Measurements from ENCODE around the gene IGIP.

Gene IGIP
- total RNA-seq: 2.4 to 5.2 (median 3.6) reads per million in 4 donors

GRCh38 chr5:140125637-140126036 lies at the start of gene IGIP:
Gene IGIP (plus strand): TSS chr5:140125937. CDS start chr5:140128477, 2,540 bp downstream.
- no peak for DNase-seq

DNA sequence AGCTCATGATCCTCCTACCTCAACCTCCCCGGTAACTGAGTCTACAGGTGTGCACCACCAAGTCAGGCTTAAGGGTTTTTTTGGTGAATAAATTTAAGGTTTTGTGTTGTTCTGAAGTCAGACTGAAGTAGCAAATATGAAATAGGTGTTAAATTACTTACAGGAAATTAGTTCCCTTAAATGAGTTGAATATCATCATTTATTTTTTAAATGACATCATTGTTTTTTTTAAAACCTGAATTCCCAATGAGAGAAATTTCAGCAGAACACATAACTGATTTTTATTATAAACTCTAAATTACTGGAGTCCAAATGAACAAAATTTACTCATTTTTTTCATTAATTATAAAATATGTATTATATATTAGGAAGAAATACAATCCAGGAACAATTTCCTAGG lies 49.6 kb upstream of the IGIP start:
- DNase-seq: no peak

DNA sequence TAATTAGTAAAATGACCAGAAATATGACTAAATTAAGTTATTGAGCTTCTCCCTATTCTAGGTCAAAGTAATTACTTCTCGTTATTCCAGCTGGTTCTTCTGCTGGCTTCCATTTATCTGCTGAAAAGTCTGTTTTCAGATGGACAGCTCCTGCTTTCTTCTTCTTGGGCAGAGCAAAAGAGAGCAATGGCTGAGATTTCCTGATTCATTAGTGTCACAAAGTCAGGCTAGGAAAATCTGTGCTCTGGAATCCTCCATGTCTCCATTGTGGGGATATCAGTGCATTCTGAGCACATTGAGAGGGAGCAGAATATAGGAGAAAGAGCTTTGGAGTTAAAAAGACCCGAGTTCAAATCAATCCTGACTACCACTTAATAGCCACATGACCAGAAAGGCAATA lies 48.9 kb upstream of the IGIP start:
- DNase-seq: no peak

DNA sequence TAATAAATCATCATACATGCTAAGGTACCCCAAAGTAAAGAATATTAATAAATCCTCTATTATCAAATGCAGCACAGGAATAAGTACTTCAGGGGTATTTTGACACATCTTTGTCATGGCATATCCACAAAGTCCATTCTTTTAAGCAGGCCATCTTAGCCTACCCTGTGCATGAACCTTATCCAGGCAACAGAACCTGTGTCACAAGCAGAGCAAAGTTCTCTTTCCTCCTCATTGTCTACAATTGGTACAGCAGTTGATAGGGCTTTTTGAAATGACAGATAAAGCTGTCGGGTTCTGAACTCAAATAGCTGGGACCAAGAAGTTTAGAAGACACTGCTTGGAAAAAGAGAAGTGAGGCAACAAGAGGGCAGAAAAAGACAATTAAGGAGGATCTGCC lies 42.6 kb upstream of the IGIP start:
- DNase-seq: no peak

DNA sequence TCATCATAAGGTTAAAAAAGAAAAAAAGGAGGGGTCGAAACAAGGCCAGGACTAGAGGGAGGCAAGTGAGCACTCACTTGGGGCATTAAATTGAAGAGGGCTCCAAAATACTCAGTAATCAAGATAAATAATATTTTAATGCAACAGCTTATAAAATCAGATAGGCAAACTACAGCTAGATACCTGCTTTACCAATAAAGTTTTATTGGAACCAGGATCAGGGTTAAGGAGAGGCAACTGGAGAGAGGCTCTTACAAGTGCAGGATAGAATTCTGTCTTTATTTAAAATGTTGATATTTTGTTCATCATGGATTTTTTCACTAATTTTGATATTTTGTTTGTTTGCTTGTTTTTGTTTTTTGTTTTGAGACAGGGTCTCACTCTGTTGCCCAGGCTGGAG lies 42.1 kb upstream of the IGIP start:
- no peak for DNase-seq

DNA sequence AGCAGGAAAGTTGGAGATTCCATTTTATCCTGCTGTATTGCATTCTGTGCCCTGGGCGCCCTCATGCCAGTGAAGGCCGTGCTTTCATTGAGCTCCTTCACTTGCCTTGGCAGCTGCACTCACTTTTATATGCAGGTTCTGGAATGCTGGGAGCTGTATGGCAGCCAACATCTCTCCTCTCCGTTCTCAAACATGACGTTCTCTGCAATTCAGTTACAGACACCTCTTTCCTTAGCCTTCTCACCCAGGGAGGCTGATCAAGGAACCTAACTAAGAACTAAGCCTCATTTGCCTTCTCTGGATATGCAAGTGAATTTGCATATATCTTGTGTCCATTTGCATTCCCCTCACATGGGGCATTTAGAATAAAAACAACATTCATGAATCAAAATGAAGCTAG lies 41.2 kb upstream of the IGIP start:
- no peak for DNase-seq

- no peak for DNase-seq
These were observed 35.5 kb upstream of the IGIP start for GRCh38 chr5:140090251-140090650.

DNA sequence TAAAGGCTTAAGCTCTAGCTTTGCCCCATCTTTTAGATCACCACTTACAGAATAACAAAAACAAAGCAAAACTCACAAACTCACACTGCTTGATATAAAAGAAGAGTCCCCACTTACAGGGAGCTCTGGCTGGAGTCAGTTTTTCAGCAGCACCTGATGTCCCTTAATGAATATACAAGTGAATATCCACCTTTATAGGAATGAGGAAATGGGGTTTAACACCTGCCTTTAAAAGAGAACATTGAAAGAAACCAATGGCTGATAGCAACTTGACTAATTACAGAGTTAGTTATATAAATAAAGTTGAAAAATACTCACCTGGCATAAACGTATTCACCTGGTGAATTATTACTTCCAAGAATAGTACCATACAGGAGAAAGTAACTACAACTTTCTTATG lies 32.6 kb upstream of the IGIP start:
- no peak for DNase-seq

- DNase-seq: no peak
These were observed 31.9 kb upstream of the IGIP start for GRCh38 chr5:140093866-140094265.

GRCh38 chr5:140094889-140095288 lies 30.8 kb upstream of the IGIP start:
- no peak for DNase-seq

DNA sequence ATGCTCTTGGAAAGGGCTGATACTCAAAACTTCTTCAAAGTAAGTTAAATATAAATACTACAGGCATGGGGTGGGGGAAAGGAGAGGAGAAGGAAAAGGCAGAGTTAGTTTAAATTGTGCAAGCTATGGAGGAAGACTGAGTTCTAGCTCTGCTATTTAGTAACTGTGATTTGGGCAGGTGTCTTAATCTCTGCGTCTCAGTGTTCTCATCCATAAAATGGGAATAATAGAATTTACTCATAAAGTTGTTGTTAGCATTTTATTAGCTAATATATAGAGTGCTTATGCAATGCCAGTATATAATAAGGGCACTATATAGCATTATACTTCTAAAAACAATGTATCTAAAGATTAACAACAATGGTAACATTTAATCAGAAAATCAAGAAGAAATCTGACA lies 24.6 kb upstream of the IGIP start:
- no peak for DNase-seq

DNA sequence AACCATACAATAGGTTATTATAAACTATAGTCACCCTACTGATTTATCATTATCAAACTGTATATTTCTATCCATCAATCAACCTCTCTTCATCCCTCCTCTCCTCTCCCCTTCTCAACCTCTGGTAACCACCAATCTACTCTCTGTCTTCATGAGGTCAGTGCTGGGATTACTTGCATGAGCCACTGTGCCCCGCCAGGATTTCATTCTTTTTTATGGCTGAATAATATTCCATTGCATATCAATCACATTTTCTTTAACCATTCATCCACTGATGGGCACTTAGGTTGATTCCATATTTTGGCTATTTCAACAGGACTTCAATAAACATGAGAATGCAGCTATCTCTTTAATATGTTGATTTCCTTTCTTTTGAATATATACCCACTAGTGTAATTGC lies 22.6 kb upstream of the IGIP start:
- DNase-seq: no peak

- no peak for DNase-seq
These were observed 21.6 kb upstream of the IGIP start for GRCh38 chr5:140104100-140104499.

DNA sequence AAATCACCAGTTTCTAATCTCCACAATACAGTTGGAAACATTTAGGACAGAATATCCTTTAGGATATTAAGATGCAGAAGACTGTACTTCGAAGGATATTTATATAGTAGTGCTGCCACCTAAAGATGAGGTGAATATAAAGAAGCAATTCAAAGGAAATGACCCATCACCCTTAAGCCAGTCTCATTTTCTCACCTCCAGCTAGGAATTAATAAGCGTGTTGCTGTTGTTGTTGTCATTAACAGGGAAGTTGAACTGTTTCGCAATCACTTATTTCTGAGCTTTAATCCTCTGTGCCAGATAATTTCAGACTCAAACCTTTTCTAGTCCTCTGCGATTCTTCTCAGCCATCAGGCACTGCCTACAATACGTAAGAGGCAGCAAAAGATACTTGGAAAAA lies 19.6 kb upstream of the IGIP start:
- no peak for DNase-seq

GRCh38 chr5:140106805-140107311 lies 18.9 kb upstream of the IGIP start:
- DNase-seq: no peak

DNA sequence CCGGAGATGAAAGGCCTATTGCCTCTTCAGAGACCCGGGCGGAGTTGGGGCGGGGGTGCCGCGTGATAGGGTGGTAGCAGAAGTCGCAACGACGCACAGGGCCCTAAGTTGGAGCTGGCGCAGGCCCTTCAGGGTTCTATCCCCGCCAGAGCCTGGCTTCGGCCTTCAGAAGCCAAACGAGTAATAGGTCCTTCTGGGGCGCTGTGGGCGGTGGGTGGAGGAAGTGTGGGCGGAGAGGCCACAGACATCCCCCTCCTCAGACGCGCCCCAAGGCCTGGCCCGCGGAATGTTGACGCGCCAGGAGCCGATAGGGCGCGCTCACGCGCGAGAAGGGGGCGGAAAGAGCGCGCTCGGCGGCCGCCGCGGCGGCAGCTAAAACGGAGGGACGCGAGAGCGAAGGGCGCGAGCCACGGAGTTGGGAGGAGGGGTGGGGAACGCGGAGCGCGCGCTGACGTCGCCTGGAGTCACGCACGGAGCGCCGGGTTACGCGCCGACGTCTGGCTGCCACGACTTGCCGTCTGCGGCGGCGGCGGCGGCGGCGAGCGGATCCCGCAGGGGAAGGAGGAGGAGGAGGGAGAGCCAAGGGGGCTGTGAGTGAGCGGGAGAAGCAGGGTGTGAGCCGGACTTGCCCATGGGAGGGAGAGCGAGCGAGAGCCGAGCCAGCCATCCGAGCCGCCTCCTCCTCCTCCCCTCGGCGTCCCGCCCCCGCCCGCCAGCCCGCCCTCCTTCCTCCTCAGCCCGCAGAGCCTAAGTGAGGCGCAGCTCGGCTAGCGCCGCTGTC lies 18.2 kb upstream of the IGIP start:
- DNase-seq: peak; percentile 85 to 97 (median 92)

- peak in 1 of 5 donors; percentile 22 for DNase-seq
These were observed 17.4 kb upstream of the IGIP start for GRCh38 chr5:140108093-140109017.

DNA sequence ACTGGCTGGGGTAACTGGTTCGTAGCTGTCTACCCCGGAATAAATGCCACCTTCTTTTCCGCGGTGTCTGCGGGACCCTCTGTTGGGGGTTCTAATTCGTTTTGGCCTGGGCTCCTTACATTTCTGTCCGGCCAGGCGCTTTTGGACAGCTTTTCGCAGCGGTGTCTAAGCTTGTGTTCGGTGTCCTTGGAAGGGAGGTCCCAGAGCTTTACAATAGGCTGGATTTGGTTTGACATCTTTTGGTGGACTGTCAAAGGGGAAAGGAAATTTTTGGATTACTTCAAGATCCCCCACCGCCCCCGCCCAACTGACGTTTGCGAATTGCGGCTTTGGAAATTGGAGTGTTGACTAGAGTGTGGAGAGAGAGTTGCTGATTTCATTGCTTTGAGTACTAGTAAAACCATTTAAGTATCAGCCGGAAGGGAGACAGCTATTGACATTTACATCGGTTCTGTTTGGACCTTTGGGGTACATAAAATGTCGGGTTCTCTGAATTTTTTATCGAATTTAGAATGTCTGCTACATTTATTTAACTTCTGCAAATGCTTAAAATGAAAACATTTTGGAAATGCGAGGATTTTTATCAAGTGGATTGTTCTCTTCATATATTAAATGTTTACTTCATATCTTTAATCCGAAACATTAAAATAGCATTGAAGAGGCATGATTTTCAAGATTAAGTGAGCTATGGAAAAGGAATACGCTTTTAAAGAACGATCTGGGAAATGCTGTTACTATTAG lies 16.5 kb upstream of the IGIP start:
- no peak for DNase-seq

DNA sequence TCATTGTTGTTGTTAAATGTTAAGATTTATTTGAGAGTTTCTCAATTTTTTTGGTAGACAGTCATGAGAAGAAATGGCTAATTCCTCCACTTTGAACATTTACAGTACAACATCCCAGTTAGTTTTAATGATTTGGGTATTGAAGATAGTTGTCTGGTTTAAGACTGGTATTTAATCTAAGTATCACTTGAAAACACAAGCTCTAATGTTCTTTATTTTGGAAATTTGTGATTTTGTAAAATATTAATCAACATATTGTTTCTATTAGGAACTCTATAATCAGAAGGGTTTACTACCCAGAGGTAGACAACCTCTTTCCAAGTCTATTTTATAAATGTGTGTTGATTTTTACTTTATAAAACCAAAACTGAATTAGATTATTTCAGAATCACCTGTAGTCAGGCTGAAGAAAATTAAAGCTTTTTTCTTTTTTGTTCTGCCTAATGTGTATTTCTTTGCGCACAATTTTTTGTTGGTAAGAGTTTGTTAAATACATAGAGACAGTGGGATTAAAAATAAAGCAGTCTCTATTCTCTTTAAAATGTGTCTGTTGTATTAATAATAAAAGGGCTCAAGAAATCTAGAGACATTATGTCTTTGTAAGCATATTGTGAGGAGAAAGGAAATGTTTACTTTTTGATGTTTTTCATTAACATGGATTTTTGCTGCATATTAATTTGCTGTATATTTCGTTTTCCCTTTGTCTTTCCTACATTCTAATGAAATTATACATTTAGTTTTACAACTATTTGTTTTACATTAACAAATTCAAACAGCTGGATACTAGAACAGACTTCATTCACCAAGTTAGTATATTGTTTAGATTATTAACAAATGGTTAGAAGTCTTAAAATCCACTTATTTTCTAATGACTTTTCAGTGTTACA lies 15.7 kb upstream of the IGIP start:
- no peak for DNase-seq

- DNase-seq: no peak
These were observed 15.1 kb upstream of the IGIP start for GRCh38 chr5:140110646-140110957.

- no peak for DNase-seq
These were observed 14.5 kb upstream of the IGIP start for GRCh38 chr5:140111011-140111858.
